Fibroblast of skin of back (primary cell): Measurements from ENCODE around the gene ABCA5. TPM values are rescaled to one million over a fixed set of nuclear protein-coding genes. Genes with fewer than 3 reads are reported as not detected.

ENCODE experiments used
- DNase-seq: peaks from one replicate; pipeline ENCODE4 v3.0.0-alpha.2; 2013
- polyA plus RNA-seq, 2 experiments: library from polyadenylated mRNA; unstranded; fragments of 120-200 nt; gene quantifications; one replicate each; pipeline ENCODE4 v1.2.1, GENCODE V29; 2013; ENCODE audit not compliant: insufficient read length in 2 of 2

ABCA5 gene
- polyA plus RNA-seq (2013, experiment 1 of 2; ENCODE audit: insufficient read length) = 3.3 TPM
- polyA plus RNA-seq (2013, experiment 2 of 2; ENCODE audit: insufficient read length) = 4.9 TPM

- peak; percentile 79 for DNase-seq
These were observed at the start of gene ABCA5 for GRCh38 chr17:69327060-69327831. TSS of gene ABCA5 (minus strand) at chr17:69327133. CDS start at chr17:69314415, 12,718 bp downstream.

GRCh38 chr17:69375229-69375628, 48.3 kb upstream of the ABCA5 start:
- DNase-seq = no peak

- DNase-seq = no peak
These were observed 46.1 kb upstream of the ABCA5 start for GRCh38 chr17:69373069-69373468.

- DNase-seq = no peak
These were observed 40.4 kb upstream of the ABCA5 start for GRCh38 chr17:69367298-69367697.

GRCh38 chr17:69363488-69364210, 36.7 kb upstream of the ABCA5 start:
- DNase-seq = no peak

GRCh38 chr17:69361156-69361555, 34.2 kb upstream of the ABCA5 start:
- no peak for DNase-seq

GRCh38 chr17:69358688-69359596, 32.0 kb upstream of the ABCA5 start:
- DNase-seq = no peak

- DNase-seq = no peak
These were observed 30.8 kb upstream of the ABCA5 start for GRCh38 chr17:69357701-69358100.

- no peak for DNase-seq
These were observed 29.7 kb upstream of the ABCA5 start for GRCh38 chr17:69356625-69357024.

GRCh38 chr17:69350911-69351310, 24.0 kb upstream of the ABCA5 start:
- no peak for DNase-seq

GRCh38 chr17:69348429-69348828, 21.5 kb upstream of the ABCA5 start:
- no peak for DNase-seq

GRCh38 chr17:69346766-69347165, 19.8 kb upstream of the ABCA5 start:
- no peak for DNase-seq

GRCh38 chr17:69344939-69345338, 18.0 kb upstream of the ABCA5 start:
- no peak for DNase-seq

- DNase-seq = peak; percentile 5
These were observed 16.1 kb upstream of the ABCA5 start for GRCh38 chr17:69342896-69343644.

GRCh38 chr17:69339937-69340336, 13.0 kb upstream of the ABCA5 start:
- DNase-seq = no peak

GRCh38 chr17:69336996-69337395, 10.1 kb upstream of the ABCA5 start:
- no peak for DNase-seq

GRCh38 chr17:69336580-69336979, 9.6 kb upstream of the ABCA5 start:
- no peak for DNase-seq

GRCh38 chr17:69335058-69335457, 8.1 kb upstream of the ABCA5 start:
- DNase-seq = peak; percentile 47

GRCh38 chr17:69333561-69333960, 6.6 kb upstream of the ABCA5 start:
- no peak for DNase-seq

- no peak for DNase-seq
These were observed 4.8 kb upstream of the ABCA5 start for GRCh38 chr17:69331756-69332155.

GRCh38 chr17:69326377-69327059, 415 bp downstream of the ABCA5 start:
- peak; percentile 16 for DNase-seq
